Measurements from ENCODE around the gene DOCK9.

The DOCK9 gene

GRCh38 chr13:98934243-98934642, 43.6 kb downstream of the DOCK9 start:
- no peaks in the 10 kb centered on the region for H3K79me2 ChIP-seq (ENCODE audit: insufficient read depth, low read length)
- H3K4me1 ChIP-seq (ENCODE audit: insufficient read depth, low read length, severe bottlenecking): peaks cover 7% of the 10 kb centered on the region
- no peaks in the 10 kb centered on the region for H3K9me2 ChIP-seq (ENCODE audit: low read depth, low read length)
- no peaks in the 10 kb centered on the region for H3F3A ChIP-seq (ENCODE audit: insufficient read depth, low read length)
- no peak overlapping the region for H3K4me3 ChIP-seq (ENCODE audit: low read depth, low read length, poor library complexity, severe bottlenecking)
- H3K9me3 ChIP-seq (ENCODE audit: low read length): peaks cover 6% of the 10 kb centered on the region; the same call in 1 of the 2 replicates
- H3K9ac ChIP-seq (ENCODE audit: low read length): no peak overlapping the region
- H2AFZ ChIP-seq (ENCODE audit: low read length): no peak overlapping the region
- TF ChIP-seq EZH2 (IDR thresholded peaks at IDR 0.05; ENCODE audit: borderline replicate concordance, low read length): no peak
- TF ChIP-seq CTCF (IDR thresholded peaks at IDR 0.05; ENCODE audit: low read length): no peak
- H3K27me3 ChIP-seq (ENCODE audit: insufficient read depth, low read length): no peaks in the 10 kb centered on the region
- H3K4me2 ChIP-seq (ENCODE audit: low read length): no peak overlapping the region
- H3K36me3 ChIP-seq (ENCODE audit: insufficient read depth, low read length): no peaks in the 10 kb centered on the region
- no peak overlapping the region for H3K27ac ChIP-seq (ENCODE audit: low read depth, low read length, poor library complexity, severe bottlenecking)
- H4K20me1 ChIP-seq (ENCODE audit: insufficient read depth, low read length): no peaks in the 10 kb centered on the region

- Histone ChIP-seq H3F3A (ENCODE audit: insufficient read depth, low read length) (no peaks in the 10 kb centered on the region), H3K79me2 (ENCODE audit: insufficient read depth, low read length) (no peaks in the 10 kb centered on the region), H2AFZ (ENCODE audit: low read length) (peak overlapping the region; percentile 45; the same call in 1 of the 2 replicates), H4K20me1 (ENCODE audit: insufficient read depth, low read length) (no peaks in the 10 kb centered on the region), H3K36me3 (ENCODE audit: insufficient read depth, low read length) (no peaks in the 10 kb centered on the region), H3K9ac (ENCODE audit: low read length) (no peak overlapping the region), H3K9me2 (ENCODE audit: low read depth, low read length) (no peaks in the 10 kb centered on the region), H3K27ac (ENCODE audit: low read depth, low read length, poor library complexity, severe bottlenecking) (no peak overlapping the region), H3K27me3 (ENCODE audit: insufficient read depth, low read length) (no peaks in the 10 kb centered on the region), H3K9me3 (ENCODE audit: low read length) (peaks cover 6% of the 10 kb centered on the region; the same call in 1 of the 2 replicates), H3K4me3 (ENCODE audit: low read depth, low read length, poor library complexity, severe bottlenecking) (no peak overlapping the region), H3K4me1 (ENCODE audit: insufficient read depth, low read length, severe bottlenecking) (peaks cover 7% of the 10 kb centered on the region), H3K4me2 (ENCODE audit: low read length) (peak overlapping the region; percentile 12; the same call in 1 of the 2 replicates)
- TF ChIP-seq EZH2 (IDR thresholded peaks at IDR 0.05; ENCODE audit: borderline replicate concordance, low read length): no peak
- no peak for TF ChIP-seq CTCF (IDR thresholded peaks at IDR 0.05; ENCODE audit: low read length)
Observed at GRCh38 chr13:98930151-98930591, 47.7 kb downstream of the DOCK9 start.

GRCh38 chr13:98927951-98928927, 49.6 kb downstream of the DOCK9 start:
- no peaks in the 10 kb centered on the region for H3K79me2 ChIP-seq (ENCODE audit: insufficient read depth, low read length)
- H3K27me3 ChIP-seq (ENCODE audit: insufficient read depth, low read length): no peaks in the 10 kb centered on the region
- H3K27ac ChIP-seq (ENCODE audit: low read depth, low read length, poor library complexity, severe bottlenecking): no peak overlapping the region
- no peaks in the 10 kb centered on the region for H4K20me1 ChIP-seq (ENCODE audit: insufficient read depth, low read length)
- TF ChIP-seq EZH2 (IDR thresholded peaks at IDR 0.05; ENCODE audit: borderline replicate concordance, low read length) (no peak), CTCF (IDR thresholded peaks at IDR 0.05; ENCODE audit: low read length) (no peak)
- H3K9me3 ChIP-seq (ENCODE audit: low read length): no peaks in the 10 kb centered on the region
- H3F3A ChIP-seq (ENCODE audit: insufficient read depth, low read length): no peaks in the 10 kb centered on the region
- H3K36me3 ChIP-seq (ENCODE audit: insufficient read depth, low read length): no peaks in the 10 kb centered on the region
- no peaks in the 10 kb centered on the region for H3K9me2 ChIP-seq (ENCODE audit: low read depth, low read length)
- H3K9ac ChIP-seq (ENCODE audit: low read length): no peak overlapping the region
- H3K4me1 ChIP-seq (ENCODE audit: insufficient read depth, low read length, severe bottlenecking): peaks cover 7% of the 10 kb centered on the region
- H3K4me2 ChIP-seq (ENCODE audit: low read length): no peak overlapping the region
- no peak overlapping the region for H2AFZ ChIP-seq (ENCODE audit: low read length)
- no peak overlapping the region for H3K4me3 ChIP-seq (ENCODE audit: low read depth, low read length, poor library complexity, severe bottlenecking)
